GM19043 (cell line): ENCODE data around the gene FHL5.
"Not testable (repeated sequence)": the region's sequence is repeated elsewhere in the genome, so short reads cannot be mapped to it uniquely, and the experiment has no call there.

Experiments used
- ATAC-seq: cut with Tn5 transposase; IDR thresholded peaks from one replicate; pipeline ENCODE4 v1.9.1; 2021; ENCODE audit warnings: low read depth; ENCODE audit not compliant: unreplicated experiment

Gene FHL5

DNA sequence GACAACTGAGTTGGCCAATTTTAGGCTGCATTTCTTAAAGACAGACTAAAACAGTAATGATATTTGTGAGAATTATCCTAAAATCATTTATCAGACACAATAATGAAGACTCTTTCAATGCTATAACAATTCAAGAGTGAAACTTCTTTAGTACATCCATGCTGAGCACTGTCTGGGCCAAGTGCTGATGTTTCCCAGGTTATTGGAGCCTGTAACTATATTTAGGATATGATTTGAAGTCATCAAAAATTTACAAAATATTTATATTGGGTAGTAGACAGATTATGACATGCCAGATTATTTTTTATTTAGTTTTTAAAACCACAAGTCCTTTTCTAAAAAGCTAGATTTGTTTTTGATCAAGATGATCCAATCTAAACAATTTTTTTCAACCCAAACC is 45.1 kb downstream of the FHL5 start:
- no peak for ATAC-seq

DNA sequence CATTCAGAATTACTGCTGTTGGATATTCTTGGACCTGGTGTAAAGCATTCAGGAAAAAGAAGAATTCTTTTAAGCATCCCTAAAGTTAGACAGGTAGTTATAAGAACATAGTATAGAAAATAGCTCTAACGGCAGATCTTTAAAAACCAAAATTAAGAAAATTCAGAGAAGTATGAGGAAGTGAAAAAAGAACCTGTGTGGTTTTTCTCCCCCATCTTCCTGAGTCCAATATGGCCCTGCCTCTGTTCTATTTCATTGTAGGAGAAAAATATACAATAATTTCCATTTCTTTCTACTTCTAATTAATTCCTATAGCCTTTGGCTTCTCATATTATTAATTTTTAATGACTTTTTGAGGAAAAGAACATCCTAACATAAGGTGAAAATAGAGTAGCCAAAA is 47.1 kb downstream of the FHL5 start:
- peak; percentile 37 for ATAC-seq

DNA sequence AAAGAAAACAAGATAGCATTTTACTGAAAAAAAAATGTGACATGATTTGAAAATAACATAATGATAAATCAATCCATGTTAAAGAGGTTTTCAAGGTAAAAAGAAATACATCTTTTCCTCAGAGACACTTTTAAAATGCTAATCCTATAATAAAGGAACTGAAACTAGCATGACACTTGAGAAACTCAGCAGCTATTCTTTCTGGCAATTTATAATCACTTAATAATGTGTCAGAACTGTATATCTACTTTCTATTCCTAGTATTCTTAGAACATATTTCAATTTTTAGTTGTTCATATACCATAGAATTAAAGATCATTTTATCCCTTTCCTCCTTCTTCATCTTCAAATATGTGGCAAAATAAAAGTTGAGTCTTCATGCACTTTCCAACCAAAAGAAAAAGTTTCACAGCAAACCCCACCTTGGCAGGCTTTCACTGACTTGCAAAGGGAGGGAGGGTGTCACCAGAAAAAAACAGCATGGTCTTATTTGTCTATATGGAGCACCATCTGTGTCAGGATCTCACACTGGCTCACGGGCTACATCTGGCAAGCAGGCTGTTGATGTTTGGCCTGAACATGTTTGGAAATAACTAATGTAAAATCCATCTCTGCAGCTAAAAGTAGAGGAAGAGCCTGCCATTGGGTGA is 48.5 kb downstream of the FHL5 start:
- ATAC-seq, result peak; percentile 57

DNA sequence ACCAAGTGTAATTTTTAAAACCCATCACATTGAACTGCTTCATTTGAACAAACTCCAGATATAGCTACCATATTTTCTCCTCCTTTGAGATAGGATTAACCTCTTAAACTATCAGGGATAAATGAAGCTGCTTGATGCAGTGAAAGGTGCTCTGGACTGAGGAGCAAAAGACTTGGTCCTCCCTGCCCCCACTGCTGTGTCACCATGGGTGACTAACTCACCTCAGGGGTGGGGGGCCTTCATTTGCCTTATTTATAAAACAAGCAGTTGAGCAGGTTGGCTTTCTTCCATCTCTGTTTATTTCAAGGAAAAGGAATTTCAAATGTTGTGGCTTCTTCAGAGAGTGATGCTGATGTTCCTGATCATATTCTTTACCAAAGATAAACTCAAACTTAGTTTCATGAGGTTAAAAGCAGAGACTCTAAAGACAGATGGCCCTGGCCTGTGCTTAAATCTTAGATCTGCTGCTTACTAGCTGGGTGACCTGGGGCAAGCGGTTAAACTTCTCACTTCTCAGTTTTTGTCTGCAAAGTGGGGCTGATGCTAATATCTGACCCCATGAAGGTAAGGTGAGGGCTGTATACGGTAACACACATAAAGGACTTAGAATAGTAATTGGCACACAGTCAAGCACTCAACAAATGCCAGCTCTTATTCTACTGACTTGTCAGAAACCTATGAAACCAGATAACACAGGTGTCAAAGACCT is 50.5 kb downstream of the FHL5 start:
- peak; percentile 37 for ATAC-seq

DNA sequence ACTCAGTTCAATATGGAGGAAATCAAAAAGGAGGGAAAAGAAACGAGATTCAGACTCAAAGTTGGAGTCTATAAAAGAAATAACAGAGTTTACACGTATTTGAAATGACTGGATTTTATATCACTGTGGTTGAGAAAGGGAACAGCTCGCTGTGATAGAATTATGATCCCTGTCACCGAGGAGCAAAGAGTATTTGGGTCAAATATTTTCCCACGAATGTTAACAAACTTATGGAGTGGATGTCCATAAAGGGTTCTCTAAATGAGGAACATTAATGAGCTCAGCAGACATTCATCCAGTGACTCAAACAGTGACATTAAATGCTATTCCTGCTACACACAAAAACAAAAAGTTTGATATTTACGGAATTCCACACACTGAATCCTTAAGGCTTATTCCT is 57.9 kb downstream of the FHL5 start:
- no peak for ATAC-seq

DNA sequence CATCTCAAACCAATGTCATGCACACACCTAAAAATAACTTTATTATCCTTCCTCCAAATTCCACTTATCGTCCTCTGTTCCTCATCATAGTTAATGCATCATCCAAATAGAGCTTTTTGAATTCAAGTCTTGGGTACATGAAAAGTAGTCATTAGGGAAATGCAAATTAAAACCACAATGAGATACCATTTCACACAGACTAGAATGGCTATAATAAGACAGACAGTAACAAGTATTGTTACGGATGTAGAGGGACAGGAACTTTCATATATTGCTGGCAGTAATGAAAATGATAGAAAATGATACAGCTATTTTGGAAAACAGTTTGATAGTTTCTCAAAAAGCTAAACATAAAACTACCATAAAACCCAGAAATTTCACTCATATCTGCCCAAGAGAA is 59.1 kb downstream of the FHL5 start:
- no peak for ATAC-seq

DNA sequence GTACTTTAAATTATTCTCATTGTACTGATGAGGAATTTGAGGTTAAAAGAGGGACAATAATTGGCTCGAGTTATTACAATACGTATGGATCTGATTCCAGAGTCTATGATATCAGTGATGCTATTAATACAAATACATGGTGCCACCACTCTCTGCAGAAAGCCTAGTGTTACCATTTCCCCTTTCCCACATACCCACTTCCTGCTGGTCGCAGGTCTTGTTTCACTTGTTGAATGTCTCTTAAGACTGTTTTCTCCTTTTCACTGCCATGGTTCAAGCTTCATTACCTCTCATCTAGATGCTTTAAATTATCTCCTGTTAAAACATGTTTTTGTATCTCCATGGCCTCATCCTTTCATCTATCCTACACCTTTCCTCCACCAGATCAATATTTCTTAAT is 62.0 kb downstream of the FHL5 start:
- ATAC-seq, result no peak

DNA sequence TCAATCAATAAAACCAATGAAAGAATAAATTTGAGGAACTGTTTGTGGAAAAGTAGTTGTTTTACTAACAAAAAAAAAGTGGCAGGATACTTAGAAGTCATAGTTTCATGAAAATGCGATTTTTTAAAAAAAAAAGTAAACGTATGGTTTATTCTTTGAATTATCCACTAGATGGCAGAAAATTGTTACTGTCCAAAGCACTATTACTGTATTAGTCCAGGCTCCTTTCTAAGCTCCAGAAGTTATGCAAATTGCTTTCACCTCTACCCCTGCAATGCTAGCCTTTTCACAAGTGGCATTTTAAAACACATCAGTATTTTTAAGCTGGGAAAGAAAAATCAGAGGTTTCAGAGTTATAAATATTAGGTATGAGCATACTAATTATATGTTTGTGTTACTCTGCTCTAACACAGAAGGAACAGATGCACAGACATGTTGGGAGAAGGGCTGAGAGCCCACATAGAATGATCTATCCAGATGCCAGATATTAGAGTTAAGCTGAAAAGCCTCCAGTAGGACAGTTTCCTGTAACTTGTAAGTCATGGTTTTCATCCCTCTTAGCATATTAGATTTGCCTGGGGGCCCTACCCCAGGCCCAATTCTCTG is 63.9 kb downstream of the FHL5 start:
- ATAC-seq, result peak; percentile 95

DNA sequence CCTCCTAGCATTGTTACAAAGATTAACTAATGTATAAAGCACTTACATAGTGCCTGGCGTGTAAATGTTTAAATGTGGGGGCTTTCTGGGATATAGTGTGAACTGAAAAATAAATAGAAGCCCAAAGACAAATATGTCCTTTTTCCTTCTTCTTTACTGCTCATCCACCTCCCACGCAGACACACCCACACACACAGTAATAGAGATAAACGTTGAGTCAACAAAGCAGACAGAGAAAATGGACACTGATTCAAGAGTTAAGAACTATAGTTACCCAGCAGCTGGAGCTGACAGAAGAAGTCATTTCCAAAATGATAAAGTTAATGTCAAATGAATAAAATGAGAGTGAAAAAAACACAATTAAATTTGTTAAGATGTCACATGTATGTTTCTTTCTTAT is 68.3 kb downstream of the FHL5 start:
- no peak for ATAC-seq

DNA sequence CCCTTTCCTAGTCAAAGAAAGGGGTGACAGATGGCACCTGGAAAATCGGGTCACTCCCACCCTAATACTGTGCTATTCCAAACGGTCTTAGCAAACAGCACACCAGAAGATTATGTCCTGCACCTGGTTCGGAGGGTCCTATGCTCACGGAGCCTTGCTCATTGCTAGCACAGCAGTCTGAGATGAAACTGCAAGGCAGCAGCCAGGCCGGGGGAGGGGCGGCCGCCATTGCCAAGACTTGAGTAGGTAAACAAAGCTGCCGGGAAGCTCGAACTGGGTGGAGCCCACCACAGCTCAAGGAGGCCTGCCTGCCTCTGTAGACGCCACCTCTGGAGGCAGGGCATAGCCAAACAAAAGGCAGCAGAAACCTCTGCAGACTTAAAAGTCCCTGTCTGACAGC is 75.1 kb downstream of the FHL5 start:
- ATAC-seq, result not testable (repeated sequence)

DNA sequence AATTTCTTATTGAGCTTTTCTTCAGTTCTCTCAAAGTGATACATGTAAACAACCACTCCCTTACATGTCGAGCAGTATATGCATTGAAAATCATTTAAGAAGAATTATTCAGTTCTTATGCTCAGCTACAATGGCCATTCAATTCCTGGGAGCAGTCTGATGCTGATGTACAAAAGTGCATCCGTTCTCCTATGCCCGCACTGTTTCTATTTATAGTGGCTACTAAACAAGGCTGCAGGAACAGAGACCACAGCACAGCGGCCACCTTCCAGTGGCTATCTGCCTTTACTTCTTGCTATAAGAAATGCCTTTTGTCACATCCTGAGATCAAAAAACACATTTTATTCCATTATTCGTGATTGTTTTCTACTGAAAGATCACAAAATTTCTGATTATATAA is 82.2 kb downstream of the FHL5 start:
- no peak for ATAC-seq

DNA sequence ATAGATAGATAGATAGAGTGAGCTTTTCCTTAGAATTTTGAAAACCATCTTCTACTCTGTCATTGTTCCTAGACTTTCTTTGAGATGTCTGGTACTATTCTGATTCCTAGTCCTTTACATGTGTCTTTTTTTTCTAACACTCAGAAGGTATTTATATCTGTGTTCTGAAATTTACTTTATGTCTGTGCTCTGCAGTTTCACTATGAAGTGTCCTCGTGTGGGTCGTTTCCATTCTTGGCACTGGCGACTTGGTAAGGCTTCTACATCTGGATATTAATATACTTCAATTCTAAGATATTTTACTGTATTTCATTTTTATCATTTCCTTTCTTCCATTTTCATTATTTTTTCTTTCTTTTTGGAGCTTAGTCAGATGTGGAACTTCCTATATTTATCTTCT is 87.0 kb downstream of the FHL5 start:
- ATAC-seq, result peak; percentile 43

DNA sequence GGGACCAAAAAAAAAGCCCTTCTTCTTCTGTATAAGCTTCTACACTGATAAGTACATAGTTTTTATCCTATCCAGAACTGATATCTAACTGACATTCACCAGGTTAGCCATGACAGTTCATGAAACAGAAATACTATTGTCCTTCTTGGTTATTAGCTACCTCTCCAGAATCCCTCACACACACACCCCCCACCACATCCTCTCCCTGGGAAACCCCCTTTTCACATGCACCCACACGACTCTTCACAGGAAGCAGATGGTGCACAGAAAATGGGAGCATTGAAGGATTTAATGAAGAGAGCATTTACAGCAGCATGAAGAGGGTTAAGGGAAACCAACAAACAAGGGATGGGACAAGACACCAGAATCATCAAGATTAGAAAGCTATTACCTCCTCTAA is 88.9 kb downstream of the FHL5 start:
- peak; percentile 50 for ATAC-seq

DNA sequence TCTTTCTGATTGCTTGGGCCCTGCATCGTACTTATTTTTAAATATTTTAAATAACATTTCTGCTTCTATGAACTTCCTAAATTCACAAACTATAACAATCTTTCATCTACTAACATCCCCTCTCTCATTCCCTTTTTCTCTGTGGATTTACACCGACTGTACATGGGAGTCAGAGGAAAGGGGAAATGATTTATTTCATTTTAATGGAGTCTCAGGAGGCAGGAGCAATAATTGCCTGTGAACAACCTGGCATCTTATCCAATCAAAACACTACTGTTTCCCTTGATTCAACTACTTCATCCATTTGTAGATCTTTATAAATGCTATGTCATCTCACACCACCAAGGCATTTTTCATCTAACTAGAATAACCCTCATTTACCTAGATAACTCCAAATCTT is 89.6 kb downstream of the FHL5 start:
- ATAC-seq, result no peak

DNA sequence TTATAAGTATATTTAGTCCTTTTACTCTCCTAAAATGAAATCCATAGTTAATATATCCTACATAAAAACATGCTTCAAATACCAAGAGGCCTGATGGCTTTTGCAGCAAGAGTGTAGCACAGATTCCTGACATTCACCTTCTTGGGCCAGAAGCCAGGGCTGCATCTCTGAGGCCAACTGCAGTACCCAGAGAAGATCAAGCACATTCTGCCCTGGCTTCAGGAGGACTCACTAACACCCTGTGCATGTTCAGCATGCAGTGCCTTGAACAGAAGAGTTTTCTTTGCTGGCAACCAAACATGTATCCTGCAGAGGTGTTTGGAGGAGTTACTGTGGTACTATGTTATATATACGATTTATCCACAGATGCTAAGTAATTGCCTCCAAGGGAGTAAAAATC is 90.3 kb downstream of the FHL5 start:
- no peak for ATAC-seq

DNA sequence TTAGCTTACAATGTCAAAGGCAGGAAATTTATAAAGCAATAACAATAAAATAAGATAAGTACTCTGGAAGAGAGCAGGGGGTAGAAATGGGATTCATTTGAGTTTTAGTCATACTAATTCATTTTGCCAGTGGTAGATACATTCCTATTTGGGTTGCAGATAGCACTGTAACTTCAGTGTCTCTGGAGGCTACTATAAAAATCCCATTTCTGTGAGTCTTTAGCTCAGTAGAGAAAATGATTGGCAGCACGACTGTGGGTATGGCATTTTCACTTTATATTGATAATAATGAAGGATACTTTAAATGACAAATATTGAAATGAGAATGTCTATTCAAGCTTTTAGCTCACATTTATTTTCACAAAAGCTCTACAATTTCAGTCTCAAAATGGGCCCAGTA is 93.6 kb downstream of the FHL5 start:
- no peak for ATAC-seq

DNA sequence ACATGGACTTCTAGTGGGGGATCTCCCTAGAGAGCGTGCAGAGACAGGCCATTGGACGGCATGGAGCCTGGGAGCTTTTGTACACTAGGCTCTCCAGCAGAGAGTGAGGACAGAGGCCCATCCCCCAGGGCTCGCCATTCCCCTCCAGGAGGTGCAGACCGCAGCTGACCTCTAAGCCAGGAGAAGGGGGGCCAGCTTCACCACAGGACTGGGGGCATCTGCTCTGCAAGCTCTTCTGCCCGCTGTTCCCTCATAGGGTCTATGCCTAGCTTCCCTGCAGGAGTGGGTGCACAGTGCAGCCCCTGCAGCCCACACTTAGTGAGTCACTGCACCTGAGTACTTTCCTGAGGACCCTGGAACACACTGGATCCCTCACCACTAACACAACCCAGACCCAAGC is 94.4 kb downstream of the FHL5 start:
- no peak for ATAC-seq

DNA sequence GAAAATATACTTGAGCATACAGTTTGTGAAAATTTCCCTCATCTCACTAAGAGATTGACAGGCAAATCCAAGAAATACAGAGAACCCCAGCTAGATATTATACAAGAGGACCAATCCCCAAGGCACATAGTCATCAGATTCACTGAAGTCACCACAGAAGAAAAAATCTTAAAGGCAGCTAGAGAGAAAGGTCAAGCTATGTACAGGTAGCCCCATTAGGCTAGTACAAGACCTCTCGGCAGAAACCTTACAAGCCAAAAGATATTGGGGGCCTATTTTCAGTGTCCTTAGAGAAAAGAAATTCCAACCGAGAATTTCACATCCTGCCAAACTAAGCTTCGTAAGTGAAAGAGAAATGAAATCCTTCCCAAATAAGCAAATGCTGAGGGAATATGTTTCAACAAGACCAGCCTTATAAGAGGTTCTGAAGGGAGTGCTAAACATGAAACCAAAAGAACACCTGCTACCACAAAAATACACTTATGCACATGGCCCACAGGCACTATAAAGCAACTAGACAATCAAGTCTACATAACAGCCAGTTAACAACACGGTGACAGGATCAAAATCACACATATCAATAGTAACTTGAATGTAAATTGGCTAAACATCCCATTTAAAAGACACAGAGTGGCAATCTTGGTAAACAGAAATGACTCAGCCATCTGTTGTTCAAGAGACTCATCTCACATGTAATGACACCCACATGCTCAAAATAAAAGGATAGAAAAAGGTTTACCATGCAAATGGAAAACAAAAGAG is 96.3 kb downstream of the FHL5 start:
- no peak for ATAC-seq
